ENCODE data around the gene PRKCE. TPM values are rescaled to one million over a fixed set of nuclear protein-coding genes. Genes with fewer than 3 reads are reported as not detected.

Gene PRKCE
- total and polyA plus RNA-seq, 2 of the 8 experiments (the other 6 are each of a cell fraction or from before 2014, with no cell fraction given): 0.54 to 2.1 TPM

DNA sequence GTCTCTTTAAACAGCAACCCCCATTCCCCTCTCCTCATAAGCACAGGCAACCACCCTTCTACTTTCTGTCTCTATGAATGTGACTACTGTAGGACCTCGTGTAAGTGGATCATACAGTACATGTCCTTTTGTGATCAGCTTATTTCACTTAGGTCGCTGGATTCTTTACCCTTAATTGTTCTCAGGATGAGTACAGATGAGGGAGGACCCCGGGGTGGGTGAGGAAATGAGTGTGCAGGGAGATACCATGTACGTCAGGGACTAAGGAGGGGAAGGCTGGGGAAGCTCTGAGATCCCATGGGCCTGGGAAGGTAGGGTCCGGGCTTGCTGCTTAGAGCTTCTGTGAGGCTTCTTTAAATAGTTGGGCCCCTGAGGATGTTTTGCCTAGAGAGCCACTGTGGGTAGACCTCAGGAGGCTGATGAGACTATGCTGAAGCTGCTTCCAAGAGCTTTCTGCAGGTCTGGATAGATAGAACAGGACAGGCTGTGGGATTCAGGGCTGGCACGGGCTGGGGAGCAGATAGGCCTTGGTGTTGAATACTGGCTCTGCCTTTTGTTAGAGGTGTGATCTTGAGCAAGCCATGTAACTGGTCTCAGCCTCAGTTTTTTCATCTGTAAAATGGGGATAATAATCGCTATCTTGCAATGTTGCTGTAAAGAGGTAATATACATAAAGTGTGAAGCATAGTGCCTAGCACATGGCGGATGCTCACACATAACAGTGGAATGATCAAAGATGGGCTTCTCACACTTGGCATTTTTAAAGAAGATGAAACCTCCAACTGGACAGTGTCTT is 155.3 kb downstream of the PRKCE start (continued):
- TF ChIP-seq, protein P1, sequence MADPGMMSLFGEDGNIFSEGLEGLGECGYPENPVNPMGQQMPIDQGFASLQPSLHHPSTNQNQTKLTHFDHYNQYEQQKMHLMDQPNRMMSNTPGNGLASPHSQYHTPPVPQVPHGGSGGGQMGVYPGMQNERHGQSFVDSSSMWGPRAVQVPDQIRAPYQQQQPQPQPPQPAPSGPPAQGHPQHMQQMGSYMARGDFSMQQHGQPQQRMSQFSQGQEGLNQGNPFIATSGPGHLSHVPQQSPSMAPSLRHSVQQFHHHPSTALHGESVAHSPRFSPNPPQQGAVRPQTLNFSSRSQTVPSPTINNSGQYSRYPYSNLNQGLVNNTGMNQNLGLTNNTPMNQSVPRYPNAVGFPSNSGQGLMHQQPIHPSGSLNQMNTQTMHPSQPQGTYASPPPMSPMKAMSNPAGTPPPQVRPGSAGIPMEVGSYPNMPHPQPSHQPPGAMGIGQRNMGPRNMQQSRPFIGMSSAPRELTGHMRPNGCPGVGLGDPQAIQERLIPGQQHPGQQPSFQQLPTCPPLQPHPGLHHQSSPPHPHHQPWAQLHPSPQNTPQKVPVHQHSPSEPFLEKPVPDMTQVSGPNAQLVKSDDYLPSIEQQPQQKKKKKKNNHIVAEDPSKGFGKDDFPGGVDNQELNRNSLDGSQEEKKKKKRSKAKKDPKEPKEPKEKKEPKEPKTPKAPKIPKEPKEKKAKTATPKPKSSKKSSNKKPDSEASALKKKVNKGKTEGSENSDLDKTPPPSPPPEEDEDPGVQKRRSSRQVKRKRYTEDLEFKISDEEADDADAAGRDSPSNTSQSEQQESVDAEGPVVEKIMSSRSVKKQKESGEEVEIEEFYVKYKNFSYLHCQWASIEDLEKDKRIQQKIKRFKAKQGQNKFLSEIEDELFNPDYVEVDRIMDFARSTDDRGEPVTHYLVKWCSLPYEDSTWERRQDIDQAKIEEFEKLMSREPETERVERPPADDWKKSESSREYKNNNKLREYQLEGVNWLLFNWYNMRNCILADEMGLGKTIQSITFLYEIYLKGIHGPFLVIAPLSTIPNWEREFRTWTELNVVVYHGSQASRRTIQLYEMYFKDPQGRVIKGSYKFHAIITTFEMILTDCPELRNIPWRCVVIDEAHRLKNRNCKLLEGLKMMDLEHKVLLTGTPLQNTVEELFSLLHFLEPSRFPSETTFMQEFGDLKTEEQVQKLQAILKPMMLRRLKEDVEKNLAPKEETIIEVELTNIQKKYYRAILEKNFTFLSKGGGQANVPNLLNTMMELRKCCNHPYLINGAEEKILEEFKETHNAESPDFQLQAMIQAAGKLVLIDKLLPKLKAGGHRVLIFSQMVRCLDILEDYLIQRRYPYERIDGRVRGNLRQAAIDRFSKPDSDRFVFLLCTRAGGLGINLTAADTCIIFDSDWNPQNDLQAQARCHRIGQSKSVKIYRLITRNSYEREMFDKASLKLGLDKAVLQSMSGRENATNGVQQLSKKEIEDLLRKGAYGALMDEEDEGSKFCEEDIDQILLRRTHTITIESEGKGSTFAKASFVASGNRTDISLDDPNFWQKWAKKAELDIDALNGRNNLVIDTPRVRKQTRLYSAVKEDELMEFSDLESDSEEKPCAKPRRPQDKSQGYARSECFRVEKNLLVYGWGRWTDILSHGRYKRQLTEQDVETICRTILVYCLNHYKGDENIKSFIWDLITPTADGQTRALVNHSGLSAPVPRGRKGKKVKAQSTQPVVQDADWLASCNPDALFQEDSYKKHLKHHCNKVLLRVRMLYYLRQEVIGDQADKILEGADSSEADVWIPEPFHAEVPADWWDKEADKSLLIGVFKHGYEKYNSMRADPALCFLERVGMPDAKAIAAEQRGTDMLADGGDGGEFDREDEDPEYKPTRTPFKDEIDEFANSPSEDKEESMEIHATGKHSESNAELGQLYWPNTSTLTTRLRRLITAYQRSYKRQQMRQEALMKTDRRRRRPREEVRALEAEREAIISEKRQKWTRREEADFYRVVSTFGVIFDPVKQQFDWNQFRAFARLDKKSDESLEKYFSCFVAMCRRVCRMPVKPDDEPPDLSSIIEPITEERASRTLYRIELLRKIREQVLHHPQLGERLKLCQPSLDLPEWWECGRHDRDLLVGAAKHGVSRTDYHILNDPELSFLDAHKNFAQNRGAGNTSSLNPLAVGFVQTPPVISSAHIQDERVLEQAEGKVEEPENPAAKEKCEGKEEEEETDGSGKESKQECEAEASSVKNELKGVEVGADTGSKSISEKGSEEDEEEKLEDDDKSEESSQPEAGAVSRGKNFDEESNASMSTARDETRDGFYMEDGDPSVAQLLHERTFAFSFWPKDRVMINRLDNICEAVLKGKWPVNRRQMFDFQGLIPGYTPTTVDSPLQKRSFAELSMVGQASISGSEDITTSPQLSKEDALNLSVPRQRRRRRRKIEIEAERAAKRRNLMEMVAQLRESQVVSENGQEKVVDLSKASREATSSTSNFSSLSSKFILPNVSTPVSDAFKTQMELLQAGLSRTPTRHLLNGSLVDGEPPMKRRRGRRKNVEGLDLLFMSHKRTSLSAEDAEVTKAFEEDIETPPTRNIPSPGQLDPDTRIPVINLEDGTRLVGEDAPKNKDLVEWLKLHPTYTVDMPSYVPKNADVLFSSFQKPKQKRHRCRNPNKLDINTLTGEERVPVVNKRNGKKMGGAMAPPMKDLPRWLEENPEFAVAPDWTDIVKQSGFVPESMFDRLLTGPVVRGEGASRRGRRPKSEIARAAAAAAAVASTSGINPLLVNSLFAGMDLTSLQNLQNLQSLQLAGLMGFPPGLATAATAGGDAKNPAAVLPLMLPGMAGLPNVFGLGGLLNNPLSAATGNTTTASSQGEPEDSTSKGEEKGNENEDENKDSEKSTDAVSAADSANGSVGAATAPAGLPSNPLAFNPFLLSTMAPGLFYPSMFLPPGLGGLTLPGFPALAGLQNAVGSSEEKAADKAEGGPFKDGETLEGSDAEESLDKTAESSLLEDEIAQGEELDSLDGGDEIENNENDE (IDR thresholded peaks at IDR 0.05; ENCODE audit: insufficient replicate concordance, low read length): no peak
- no peak for TF ChIP-seq CBX8 (IDR thresholded peaks at IDR 0.05; ENCODE audit: borderline replicate concordance, low read depth, low read length)
- TF ChIP-seq POU5F1 (IDR thresholded peaks at IDR 0.05; ENCODE audit: low read depth, low read length): no peak
- no peak for TF ChIP-seq JUND (IDR thresholded peaks at IDR 0.05; ENCODE audit: low read length)
- TF ChIP-seq POLR2AphosphoS5 (IDR thresholded peaks at IDR 0.05; ENCODE audit: low read depth, low read length): no peak
- no peak for TF ChIP-seq EZH2 (IDR thresholded peaks at IDR 0.05; ENCODE audit: low read depth, low read length, severe bottlenecking)
- TF ChIP-seq TAF7 (optimal IDR thresholded peaks at IDR 0.05; ENCODE audit: borderline replicate concordance, low read depth, low read length): no peak
- no peak for TF ChIP-seq BRCA1 (IDR thresholded peaks at IDR 0.05; ENCODE audit: low read depth, low read length)
- TF ChIP-seq SP4 (IDR thresholded peaks at IDR 0.05; ENCODE audit: low read length): no peak
- no peak for TF ChIP-seq GTF2F1 (IDR thresholded peaks at IDR 0.05; ENCODE audit: borderline replicate concordance, low read depth, low read length)
- no peak for TF ChIP-seq KDM4A (IDR thresholded peaks at IDR 0.05; ENCODE audit: low read depth, low read length, severe bottlenecking)
